GM12891 (cell line): ENCODE measurements around the gene RAB40C.

ENCODE experiments used
- PAX5 ChIP-seq: IDR thresholded peaks from 2 replicates; pipeline ENCODE4 v1.6.1; 2011; ENCODE audit warnings: low read length, moderate library complexity, mild to moderate bottlenecking; ENCODE audit not compliant: insufficient read depth, severe bottlenecking
- POLR2A ChIP-seq: IDR thresholded peaks from 2 replicates; pipeline ENCODE4 v1.6.1; 2011; ENCODE audit warnings: low read depth, low read length, control low read depth
- POLR2AphosphoS5 ChIP-seq: IDR thresholded peaks from 2 replicates; pipeline ENCODE4 v1.6.1; 2011; ENCODE audit warnings: low read depth, low read length, control low read depth
- POU2F2 ChIP-seq: IDR thresholded peaks from 2 replicates; pipeline ENCODE4 v1.6.1; 2011; ENCODE audit warnings: low read depth, mild to moderate bottlenecking, control low read depth, low read length, moderate library complexity
- TAF1 ChIP-seq: IDR thresholded peaks from 2 replicates; pipeline ENCODE4 v1.6.1; 2011; ENCODE audit warnings: low read depth, low read length, control low read depth

DNA sequence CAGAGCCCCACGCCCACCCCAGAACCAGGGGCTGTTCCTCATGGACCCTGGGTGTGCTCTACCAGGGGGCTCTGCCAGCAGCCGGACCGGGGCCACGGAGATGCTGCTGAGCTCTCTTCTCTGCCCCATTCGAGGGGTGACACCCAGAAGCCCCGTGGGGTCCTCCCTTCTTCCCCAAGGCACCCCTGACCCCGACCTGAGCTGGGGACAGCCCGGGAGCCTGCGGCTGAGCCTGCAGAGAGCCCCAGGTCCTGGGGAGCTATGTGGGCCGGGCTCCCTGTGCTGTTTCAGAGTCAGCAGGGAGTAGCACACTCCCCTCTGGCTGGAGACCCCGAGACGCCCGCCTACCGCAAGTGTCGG, 30.9 kb upstream of the RAB40C start:
- TF ChIP-seq POLR2AphosphoS5 = no peak
- TF ChIP-seq TAF1 = no peak
- no peak for TF ChIP-seq POLR2A
- TF ChIP-seq PAX5 = no peak
- no peak for TF ChIP-seq POU2F2
